Mesenchymal stem cell (in vitro differentiated cells and primary cell): ENCODE measurements around the gene ARHGAP24.
"Not testable (repeated sequence)": the region's sequence is repeated elsewhere in the genome, so short reads cannot be mapped to it uniquely, and the experiment has no call there.

Source experiments
- DNase-seq: peaks from one replicate; pipeline ENCODE4 v3.0.0-alpha.2; 2013
- H2AFZ ChIP-seq: one replicate; pipeline ENCODE4 v1.6.1; 2013; ENCODE audit warnings: low read depth, mild to moderate bottlenecking, control low read depth, inconsistent platforms, low read length, moderate library complexity
- H2AK5ac ChIP-seq: 2 replicates; pipeline ENCODE4 v1.6.1; 2013; ENCODE audit warnings: low read length, moderate library complexity, mild to moderate bottlenecking, inconsistent platforms; ENCODE audit not compliant: severe bottlenecking
- H2BK120ac ChIP-seq: one replicate; pipeline ENCODE4 v1.6.1; 2013; ENCODE audit warnings: low read depth, mild to moderate bottlenecking, inconsistent platforms, low read length, moderate library complexity
- H2BK12ac ChIP-seq, 2 experiments: one replicate each; pipeline ENCODE4 v1.6.1; 2013; ENCODE audit warnings: inconsistent platforms in 2 of 2, low read length in 2 of 2, mild to moderate bottlenecking in 2 of 2, moderate library complexity in 2 of 2, control low read depth in 1 of 2
- H2BK15ac ChIP-seq: one replicate; pipeline ENCODE4 v1.6.1; 2013; ENCODE audit warnings: mild to moderate bottlenecking, low read depth, inconsistent platforms; ENCODE audit not compliant: poor library complexity, severe bottlenecking
- H2BK5ac ChIP-seq: 2 replicates; pipeline ENCODE4 v1.6.1; 2013; ENCODE audit warnings: low read depth, mild to moderate bottlenecking, low read length, control low read depth, inconsistent platforms; ENCODE audit not compliant: poor library complexity, severe bottlenecking
- H3K14ac ChIP-seq, 2 experiments: one replicate each; pipeline ENCODE4 v1.6.1; 2013; ENCODE audit warnings: inconsistent platforms in 2 of 2, low read length in 2 of 2, control low read depth in 1 of 2, mild to moderate bottlenecking in 1 of 2, moderate library complexity in 1 of 2
- H3K18ac ChIP-seq, 2 experiments: one replicate each; pipeline ENCODE4 v1.6.1; 2013; ENCODE audit warnings: inconsistent platforms in 2 of 2, low read length in 2 of 2, control low read depth in 1 of 2, low read depth in 1 of 2, mild to moderate bottlenecking in 1 of 2
- H3K23ac ChIP-seq, 2 experiments: one replicate each; pipeline ENCODE4 v1.6.1; 2013; ENCODE audit warnings: inconsistent platforms in 2 of 2, low read length in 2 of 2, mild to moderate bottlenecking in 2 of 2, moderate library complexity in 2 of 2, control low read depth in 1 of 2
- H3K27ac ChIP-seq: 2 replicates; pipeline ENCODE4 v1.5.1; 2013; ENCODE audit warnings: mild to moderate bottlenecking, moderate library complexity, low read length, control low read depth, inconsistent platforms; ENCODE audit not compliant: poor library complexity, severe bottlenecking
- H3K27me3 ChIP-seq, 2 experiments: 2 replicates each; pipeline versions ENCODE4 v1.6.1 to v1.7.0; 2013; ENCODE audit warnings: low read length in 2 of 2, mild to moderate bottlenecking in 2 of 2, moderate library complexity in 2 of 2, control low read depth in 1 of 2, inconsistent platforms in 1 of 2; ENCODE audit not compliant: control insufficient read depth in 1 of 2, insufficient read depth in 1 of 2
- H3K36me3 ChIP-seq, 2 experiments: 2 replicates each; pipeline versions ENCODE4 v1.6.1 to v1.7.0; 2013; ENCODE audit warnings: low read length in 2 of 2, control low read depth in 1 of 2, inconsistent platforms in 1 of 2, low read depth in 1 of 2, mild to moderate bottlenecking in 1 of 2; ENCODE audit not compliant: insufficient read depth in 2 of 2, control insufficient read depth in 1 of 2
- H3K4ac ChIP-seq, 2 experiments: one replicate each; pipeline ENCODE4 v1.6.1; 2013; ENCODE audit warnings: inconsistent platforms in 2 of 2, low read length in 2 of 2, mild to moderate bottlenecking in 2 of 2, moderate library complexity in 2 of 2, control low read depth in 1 of 2, low read depth in 1 of 2
- H3K4me1 ChIP-seq: 2 replicates; pipeline ENCODE4 v1.6.1; 2013; ENCODE audit warnings: low read depth, low read length, control low read depth; ENCODE audit not compliant: control insufficient read depth, insufficient read depth
- H3K4me2 ChIP-seq: 2 replicates; pipeline ENCODE4 v1.6.1; 2013; ENCODE audit warnings: low read length, mild to moderate bottlenecking, inconsistent platforms; ENCODE audit not compliant: poor library complexity, severe bottlenecking
- H3K4me3 ChIP-seq, 2 experiments: 2 replicates each; pipeline versions ENCODE4 v1.5.1 to v1.7.0; 2013; ENCODE audit warnings: low read length in 2 of 2, mild to moderate bottlenecking in 2 of 2, control low read depth in 1 of 2, low read depth in 1 of 2; ENCODE audit not compliant: insufficient read depth in 1 of 2
- H3K79me1 ChIP-seq: replicated peaks from 2 replicates; pipeline ENCODE4 v1.6.1; 2013; ENCODE audit warnings: mild to moderate bottlenecking, control low read depth, low read length, inconsistent platforms; ENCODE audit not compliant: poor library complexity, severe bottlenecking
- H3K9ac ChIP-seq: 2 replicates; pipeline ENCODE4 v1.7.0; 2013; ENCODE audit warnings: mild to moderate bottlenecking, low read length, moderate library complexity
- H3K9me3 ChIP-seq: 2 replicates; pipeline ENCODE4 v1.7.0; 2013; ENCODE audit warnings: mild to moderate bottlenecking, low read length; ENCODE audit not compliant: control insufficient read depth
- H4K8ac ChIP-seq: one replicate; pipeline ENCODE4 v1.6.1; 2013; ENCODE audit warnings: inconsistent platforms, mild to moderate bottlenecking, low read length, moderate library complexity
- H4K91ac ChIP-seq: one replicate; pipeline ENCODE4 v1.6.1; 2013; ENCODE audit warnings: mild to moderate bottlenecking, low read length, inconsistent platforms
- WGBS: methylation state at CpG from one replicate; pipeline ENCODE4 v1.1.7; 2013; ENCODE audit warnings: mixed read lengths; 5-methylcytosine and 5-hydroxymethylcytosine counted together

ARHGAP24 gene

GRCh38 chr4:85963231-85963630, 488.3 kb downstream of the ARHGAP24 start:
- Histone ChIP-seq H3K9me3 (no peaks in the 10 kb centered on the region), H2AK5ac (no peak overlapping the region), H2BK15ac (no peak overlapping the region), H3K9ac (peak overlapping the region; percentile 8), H3K4ac (no peak overlapping the region), H4K91ac (no peak overlapping the region), H3K36me3 (peaks cover 0 to 5% of the 10 kb centered on the region in 2 experiments), H3K27ac (no peak overlapping the region), H3K27me3 (no peaks in the 10 kb centered on the region), H3K18ac (no peak overlapping the region), H2BK5ac (no peak overlapping the region), H2AFZ (no peak overlapping the region), H3K4me1 (no peaks in the 10 kb centered on the region), H3K4me3 (no peak overlapping the region), H3K14ac (no peak overlapping the region), H3K4me2 (no peak overlapping the region), H3K79me1 (peaks cover 3% of the 10 kb centered on the region), H2BK12ac (no peak overlapping the region), H2BK120ac (no peak overlapping the region), H4K8ac (no peak overlapping the region), H3K23ac (no peak overlapping the region)
- WGBS = no CpG with 5 or more reads among the region's 1 CpG
- DNase-seq = no peak

GRCh38 chr4:85964298-85964697, 489.3 kb downstream of the ARHGAP24 start:
- no peaks in the 10 kb centered on the region for H3K9me3 ChIP-seq
- H3K18ac ChIP-seq = no peak overlapping the region
- no peak overlapping the region for H4K91ac ChIP-seq
- H3K4me2 ChIP-seq = no peak overlapping the region
- no peak overlapping the region for H3K14ac ChIP-seq
- H2BK5ac ChIP-seq = no peak overlapping the region
- no peak overlapping the region for H2BK120ac ChIP-seq
- H3K27me3 ChIP-seq = no peaks in the 10 kb centered on the region
- H3K23ac ChIP-seq = no peak overlapping the region
- H2BK15ac ChIP-seq = no peak overlapping the region
- H2BK12ac ChIP-seq = no peak overlapping the region
- no peak overlapping the region for H2AK5ac ChIP-seq
- no peaks in the 10 kb centered on the region for H3K79me1 ChIP-seq
- H3K4ac ChIP-seq = no peak overlapping the region
- no peaks in the 10 kb centered on the region for H3K4me1 ChIP-seq
- no peak for DNase-seq
- H2AFZ ChIP-seq = no peak overlapping the region
- peaks cover 0 to 2% of the 10 kb centered on the region in 2 experiments for H3K36me3 ChIP-seq
- H3K27ac ChIP-seq = no peak overlapping the region
- no peak overlapping the region for H4K8ac ChIP-seq
- no peak overlapping the region for H3K4me3 ChIP-seq
- H3K9ac ChIP-seq = no peak overlapping the region

- not testable (repeated sequence) for H4K8ac ChIP-seq, H4K91ac ChIP-seq, H3K9me3 ChIP-seq, H3K4me1 ChIP-seq, H3K27me3 ChIP-seq, H3K4me3 ChIP-seq, H3K14ac ChIP-seq, H2BK120ac ChIP-seq, H3K18ac ChIP-seq, H3K23ac ChIP-seq, H2BK15ac ChIP-seq, H2AFZ ChIP-seq, H2AK5ac ChIP-seq, H2BK12ac ChIP-seq, H2BK5ac ChIP-seq, H3K4me2 ChIP-seq, H3K4ac ChIP-seq, H3K36me3 ChIP-seq, H3K27ac ChIP-seq, DNase-seq, H3K79me1 ChIP-seq, H3K9ac ChIP-seq
- 100% methylated on average over 4 of the region's 4 CpGs for WGBS
These were observed 490.1 kb downstream of the ARHGAP24 start for GRCh38 chr4:85965017-85965416.

GRCh38 chr4:85965529-85965928, 490.6 kb downstream of the ARHGAP24 start:
- peak overlapping the region; percentile 28 for H3K9ac ChIP-seq
- no peak overlapping the region for H3K4ac ChIP-seq
- H2BK120ac ChIP-seq = no peak overlapping the region
- H2BK15ac ChIP-seq = no peak overlapping the region
- no peak overlapping the region for H3K4me2 ChIP-seq
- peak overlapping the region in 1 of 2 experiments; percentile 25 for H3K4me3 ChIP-seq
- no peaks in the 10 kb centered on the region for H3K36me3 ChIP-seq
- H2AFZ ChIP-seq = no peak overlapping the region
- H4K8ac ChIP-seq = no peak overlapping the region
- H2BK5ac ChIP-seq = no peak overlapping the region
- H3K18ac ChIP-seq = no peak overlapping the region
- peaks cover 2% of the 10 kb centered on the region for H3K79me1 ChIP-seq
- no peak overlapping the region for H3K14ac ChIP-seq
- no peak overlapping the region for H4K91ac ChIP-seq
- no peak overlapping the region for H3K27ac ChIP-seq
- WGBS = 83% methylated on average over 1 of the region's 1 CpG
- no peaks in the 10 kb centered on the region for H3K4me1 ChIP-seq
- H2BK12ac ChIP-seq = no peak overlapping the region
- H3K27me3 ChIP-seq = no peaks in the 10 kb centered on the region
- no peak overlapping the region for H3K23ac ChIP-seq
- DNase-seq = no peak
- H3K9me3 ChIP-seq = no peaks in the 10 kb centered on the region
- H2AK5ac ChIP-seq = no peak overlapping the region
